ENCODE data around the gene ZFYVE21.
"Not testable (repeated sequence)": the region's sequence is repeated elsewhere in the genome, so short reads cannot be mapped to it uniquely, and the experiment has no call there.

Gene ZFYVE21

DNA sequence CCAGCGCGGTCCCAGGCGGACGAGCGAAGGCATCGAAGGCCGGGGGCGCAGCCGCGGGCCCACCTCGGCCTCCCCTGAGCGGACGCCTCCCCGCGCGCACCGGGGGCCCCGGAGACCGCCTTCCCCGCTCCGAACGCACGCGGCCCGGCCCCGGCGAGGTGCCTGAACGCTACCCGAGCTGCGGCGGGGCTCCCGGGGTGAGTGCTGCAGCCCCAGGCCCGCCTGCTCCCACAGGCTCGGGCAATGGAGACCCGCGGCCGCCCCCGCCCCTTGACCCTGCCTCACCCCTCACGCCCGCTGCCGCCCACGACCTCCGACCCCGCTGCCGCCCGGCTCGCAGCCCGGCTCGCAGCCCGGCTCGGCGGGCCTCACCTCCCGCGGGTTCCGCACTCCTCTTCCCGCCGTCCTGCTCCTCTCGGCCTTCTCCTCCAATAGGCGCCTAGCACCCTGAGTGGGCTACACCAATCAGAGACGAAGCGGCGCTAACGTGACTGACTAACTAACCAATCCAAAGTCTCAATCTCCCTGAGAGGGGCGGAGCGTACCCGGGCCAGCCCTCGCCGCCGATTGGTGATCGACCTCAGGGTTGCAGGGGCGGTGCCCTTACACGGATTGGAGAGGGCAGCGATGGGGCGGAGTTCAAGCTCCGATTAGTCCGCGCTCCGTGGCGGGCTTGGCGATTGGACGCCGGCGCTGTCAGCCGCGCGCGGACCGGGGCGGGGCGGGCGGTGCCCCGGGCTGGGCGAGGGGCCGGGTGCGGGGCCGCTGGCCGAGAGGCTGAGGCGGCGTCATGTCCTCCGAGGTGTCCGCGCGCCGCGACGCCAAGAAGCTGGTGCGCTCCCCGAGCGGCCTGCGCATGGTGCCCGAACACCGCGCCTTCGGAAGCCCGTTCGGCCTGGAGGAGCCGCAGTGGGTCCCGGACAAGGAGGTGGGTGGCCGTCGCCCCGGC is at the start of gene ZFYVE21, which contains the start of gene XRCC3:
TSS of gene ZFYVE21 (plus strand) at position 759 of the 949 bp plus-strand sequence. CDS start at position 791, 32 bp downstream.
TSS of gene XRCC3 (minus strand) at position 400 of the 949 bp plus-strand sequence. CDS start 4,364 bp downstream, outside the sequence.
- DNase-seq = peak; percentile 100

DNA sequence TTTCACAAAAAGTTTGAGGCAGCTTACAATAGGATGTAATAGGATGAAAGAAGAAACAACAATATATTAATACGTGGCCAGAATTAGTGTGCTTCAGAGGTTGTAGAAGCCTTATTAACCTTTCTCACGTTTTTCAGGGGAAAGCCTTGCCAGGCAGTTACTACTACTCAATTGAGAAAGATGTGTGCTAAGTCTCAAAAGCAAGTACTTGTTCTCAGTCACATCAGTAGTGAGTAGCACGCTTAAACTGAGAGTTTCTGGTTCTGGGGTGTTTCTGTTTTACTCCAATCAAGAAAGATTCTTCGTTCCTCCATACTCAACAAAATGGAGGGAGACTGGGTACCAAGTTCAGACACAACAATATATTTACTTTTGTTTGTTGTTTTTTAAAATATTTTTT is 47.9 kb upstream of the ZFYVE21 start:
- no peak for DNase-seq

DNA sequence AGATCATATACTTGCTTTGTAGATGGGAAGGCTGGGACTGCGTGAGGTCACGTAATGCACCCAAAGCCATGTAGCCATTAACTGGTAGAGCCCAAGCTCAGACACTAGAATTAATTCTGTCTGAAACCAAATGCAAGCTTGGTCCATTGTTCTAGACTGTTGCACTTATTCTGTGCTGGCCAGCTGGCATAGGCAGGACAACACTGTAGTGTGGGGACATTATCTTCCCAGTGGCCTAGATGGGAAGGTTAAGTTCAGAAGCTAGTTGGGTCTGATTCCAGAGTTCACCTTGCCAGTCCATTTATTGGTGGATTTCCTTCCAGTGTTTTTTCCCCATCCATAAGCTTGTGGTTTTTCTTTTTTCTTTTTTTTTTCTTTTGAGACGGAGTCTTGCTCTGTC is 47.5 kb upstream of the ZFYVE21 start:
- no peak for DNase-seq

DNA sequence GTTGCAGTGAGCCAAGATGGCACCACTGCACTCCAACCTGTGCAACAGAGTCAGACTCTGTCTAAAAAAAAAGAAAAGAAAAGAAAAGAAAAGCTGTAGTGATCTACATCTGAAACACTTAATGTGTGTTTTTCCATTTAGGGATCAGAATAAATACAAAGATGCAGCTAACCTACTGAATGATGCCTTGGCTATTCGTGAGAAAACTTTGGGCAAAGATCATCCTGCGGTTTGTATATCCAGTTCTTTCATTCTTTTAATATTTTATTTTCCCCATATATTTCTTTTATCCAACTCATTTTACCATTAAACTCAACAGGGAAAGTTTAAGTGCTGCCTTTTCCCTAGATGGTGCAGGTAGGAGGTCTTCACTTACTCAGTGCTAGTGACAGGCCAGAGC is 46.2 kb upstream of the ZFYVE21 start:
- no peak for DNase-seq

DNA sequence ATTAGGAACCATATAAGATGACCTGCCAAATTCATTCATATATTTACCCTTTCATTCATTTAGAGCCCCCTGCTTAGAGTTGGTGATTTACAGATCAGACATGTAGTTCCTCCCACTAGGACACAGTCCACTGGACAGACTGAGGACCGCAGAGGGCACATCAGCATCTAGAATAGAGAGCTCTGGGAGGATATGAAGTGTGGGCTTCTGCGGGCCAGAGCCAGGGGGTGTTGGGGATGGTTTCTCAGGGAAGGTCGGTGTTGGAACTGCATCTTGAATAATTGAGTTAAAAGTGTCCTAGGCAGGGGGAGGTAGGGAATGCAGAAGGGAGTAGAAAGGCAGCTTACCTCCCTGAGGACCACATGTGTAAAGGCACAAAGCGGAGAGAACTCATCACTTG is 43.7 kb upstream of the ZFYVE21 start:
- DNase-seq = no peak

DNA sequence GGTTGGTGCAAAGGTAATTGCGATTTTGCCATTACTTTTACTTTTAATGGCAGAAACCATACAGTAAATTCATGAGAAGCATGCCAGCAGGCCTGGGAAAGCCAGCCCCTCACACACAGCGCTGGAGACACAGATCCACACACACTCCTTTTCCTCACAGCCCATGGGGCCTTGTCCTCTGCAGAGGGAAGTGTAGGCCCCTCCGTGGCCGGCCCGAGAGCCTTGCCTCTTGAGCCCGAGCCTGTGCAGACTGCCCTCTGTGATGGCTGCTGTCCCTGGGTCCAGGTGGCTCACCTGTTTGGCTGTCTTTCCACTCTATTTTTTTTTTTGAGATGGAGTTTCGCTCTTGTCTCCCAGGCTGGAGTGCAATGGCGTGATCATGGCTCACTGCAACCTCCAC is 39.7 kb upstream of the ZFYVE21 start:
- DNase-seq = no peak

DNA sequence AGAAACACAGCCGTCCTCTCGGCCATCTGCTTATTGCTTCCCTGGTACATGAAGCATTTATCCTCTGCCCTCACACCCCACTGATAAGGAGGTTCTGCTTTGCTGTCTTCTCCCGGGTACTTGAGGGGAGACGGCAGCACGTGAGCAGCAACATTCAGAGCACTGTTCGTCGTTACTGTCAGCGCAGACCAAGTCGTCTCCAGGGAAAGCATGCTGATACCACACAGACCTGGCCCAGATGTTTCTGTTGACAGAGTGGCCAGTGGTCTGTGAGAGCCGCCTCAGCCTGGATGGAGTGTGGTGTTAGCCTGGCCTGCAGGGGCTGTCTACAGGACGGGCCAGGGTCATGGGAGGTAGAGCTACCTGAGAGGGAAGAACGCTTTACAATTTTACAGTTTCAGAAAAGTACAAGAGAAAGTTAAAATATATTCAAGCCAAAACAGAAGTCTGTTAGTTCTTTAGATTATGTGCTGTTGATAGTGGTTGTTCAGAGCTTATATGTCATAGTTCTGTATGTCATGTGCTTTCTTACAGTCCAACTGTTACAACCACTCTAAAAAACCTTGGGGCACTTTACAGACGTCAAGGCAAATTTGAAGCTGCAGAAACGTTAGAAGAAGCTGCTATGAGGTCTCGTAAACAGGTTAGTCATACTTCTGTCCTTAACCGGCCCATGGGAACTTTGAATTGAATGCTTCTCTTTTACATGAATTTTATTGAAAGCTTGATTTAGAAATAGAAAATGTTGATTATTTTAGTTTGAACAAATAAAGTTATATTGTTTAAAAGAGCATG is 38.5 kb upstream of the ZFYVE21 start:
- no peak for DNase-seq

DNA sequence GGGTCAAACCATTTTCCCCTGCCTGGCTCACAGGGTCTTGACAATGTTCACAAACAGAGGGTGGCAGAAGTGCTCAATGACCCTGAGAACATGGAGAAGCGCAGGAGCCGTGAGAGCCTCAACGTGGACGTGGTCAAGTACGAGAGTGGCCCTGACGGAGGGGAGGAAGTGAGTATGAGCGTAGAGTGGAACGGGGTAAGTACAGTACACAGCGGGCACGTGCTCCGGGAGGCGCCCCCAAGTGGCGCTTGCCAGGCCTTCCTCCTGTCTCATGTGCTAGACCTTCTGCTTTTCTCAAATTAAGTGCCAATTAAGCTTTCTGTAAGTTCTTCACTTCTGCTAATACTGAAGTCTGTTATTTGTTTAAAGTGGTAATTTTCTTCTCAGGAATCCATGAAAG is 36.3 kb upstream of the ZFYVE21 start:
- DNase-seq = peak; percentile 37

DNA sequence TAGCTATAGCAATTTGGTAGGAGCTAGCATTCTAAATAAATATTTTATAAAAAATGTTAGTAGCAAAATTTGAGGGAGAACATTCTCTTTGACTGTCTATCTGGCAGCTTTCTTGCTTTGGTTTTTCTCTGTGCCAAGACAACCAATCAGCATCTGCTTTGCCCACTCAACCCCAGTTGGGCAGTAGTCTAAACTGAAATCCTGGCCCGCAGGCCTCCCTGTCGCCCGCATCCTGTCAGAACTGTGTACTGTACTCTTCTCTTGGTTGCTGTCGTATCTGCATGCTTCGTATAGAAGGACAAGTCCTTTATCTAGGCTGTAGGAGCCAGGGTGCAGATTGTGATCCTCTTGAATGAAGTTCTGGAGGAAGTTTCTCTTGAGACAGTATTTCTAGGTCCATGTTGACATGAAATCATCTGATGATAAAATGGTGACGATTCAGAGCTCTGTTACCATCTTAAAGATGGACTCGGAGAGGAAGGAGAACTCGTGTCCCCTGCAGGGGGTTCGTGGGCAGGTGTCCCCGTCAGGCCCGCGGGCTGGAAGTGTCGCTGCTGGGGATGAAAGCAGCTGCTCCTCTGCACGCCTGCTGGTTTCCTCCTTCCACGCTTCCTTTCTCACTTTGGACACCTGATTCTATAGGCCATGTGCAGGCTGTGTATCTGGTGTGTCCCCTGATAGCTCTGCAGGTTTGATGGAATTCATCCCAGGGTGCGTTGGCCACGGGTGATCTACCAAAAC is 34.9 kb upstream of the ZFYVE21 start:
- DNase-seq = no peak

DNA sequence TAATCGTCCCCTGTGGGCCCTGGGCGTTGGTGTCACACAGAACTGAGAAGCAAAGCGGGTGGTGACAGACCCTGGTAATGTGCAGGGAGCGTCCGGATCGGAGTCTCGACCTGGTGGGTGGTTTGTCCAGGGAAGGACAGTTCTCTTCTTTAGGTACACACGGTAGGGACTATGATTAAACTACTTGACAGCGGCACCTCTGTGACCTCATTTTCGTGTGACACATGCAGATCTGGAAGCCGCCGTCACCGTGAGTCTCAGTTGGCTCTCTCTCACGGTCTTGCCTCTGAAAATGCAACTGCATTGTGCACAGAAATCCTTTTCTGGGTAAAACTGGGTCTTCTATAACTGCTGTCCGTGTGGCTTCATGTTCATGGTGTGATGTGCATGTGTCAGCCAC is 32.5 kb upstream of the ZFYVE21 start:
- no peak for DNase-seq

DNA sequence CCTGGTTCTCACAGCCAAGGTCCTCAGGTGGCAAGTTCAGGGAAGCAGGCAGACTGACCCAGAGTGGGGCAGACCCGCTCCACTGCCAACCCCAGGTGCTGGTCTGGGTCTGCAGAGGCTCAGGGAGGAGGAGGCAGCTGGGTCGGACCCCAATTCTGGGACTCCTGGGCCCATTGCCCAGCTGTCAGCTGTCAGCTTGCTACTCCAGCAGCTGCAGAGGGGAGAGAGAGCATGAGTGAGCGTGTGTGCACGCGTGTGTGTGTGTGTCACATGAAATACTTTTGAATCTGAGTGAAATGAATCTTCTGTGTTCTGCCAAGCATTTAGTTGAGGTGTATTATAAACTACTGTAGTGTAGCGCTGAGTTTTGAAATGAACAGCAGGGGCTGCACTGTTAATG is 31.1 kb upstream of the ZFYVE21 start:
- DNase-seq = no peak

DNA sequence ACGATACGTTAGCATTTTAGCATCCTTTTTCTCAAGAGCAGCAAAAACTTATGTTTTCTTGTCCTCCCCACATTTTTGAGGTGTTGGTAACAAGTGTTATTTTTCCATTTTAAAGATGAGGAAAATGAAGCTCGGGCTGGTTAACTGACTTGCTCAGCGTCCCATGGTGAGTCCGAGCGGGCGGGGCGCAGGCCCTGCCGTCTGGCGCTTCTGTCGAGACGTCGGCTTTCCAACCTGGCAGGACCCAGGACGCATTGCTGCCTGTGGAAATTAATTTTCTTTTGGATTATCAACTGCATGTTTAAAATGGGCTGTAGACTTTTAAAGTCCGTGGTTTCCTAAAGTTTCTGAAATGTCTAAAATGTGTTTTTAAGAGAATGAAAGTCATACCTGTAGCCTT is 30.7 kb upstream of the ZFYVE21 start:
- no peak for DNase-seq

DNA sequence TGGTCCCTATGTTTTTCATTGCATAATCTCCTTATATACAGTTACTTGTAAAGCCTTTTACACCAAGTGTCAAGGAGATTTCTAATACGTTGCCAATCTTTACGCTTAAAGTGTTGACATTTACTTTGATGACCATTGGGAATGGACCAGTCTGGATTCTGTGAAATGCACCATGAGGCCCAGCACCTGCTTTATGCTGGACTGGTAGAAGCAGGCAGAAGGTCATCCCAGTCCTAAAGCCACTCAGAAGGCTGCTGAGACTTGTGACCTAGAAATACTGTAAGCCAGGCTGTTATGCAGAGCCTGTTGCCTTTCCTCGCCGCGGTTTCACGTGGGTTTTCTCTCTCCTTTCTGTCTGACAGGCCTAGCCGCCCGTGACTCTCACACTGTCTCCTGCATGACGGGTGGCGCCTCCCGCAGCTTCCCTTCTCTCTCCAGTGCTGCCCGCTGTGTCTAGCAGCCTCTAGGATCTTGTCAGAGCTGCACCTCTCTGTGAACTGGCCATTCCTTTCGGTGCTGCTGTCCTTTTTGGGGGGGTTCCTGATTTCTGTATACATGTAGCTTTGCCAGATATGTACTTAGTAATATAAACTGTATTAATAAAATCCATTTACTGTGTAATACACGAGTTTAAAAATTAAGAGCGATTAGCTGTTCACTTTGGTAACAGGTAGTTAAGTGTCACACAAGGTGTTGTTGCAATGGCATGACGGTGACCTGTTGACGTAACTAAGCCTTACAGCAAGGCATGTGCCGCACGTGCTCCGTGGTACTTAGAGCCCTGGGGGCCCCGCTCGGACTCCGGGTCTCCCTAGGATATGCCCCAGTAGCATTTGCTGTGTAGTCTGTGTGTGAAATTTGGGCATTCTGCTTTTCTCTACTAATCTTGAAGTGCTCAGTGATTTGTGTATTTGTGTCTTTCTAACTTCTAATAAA is 30.1 kb upstream of the ZFYVE21 start:
- no peak for DNase-seq

DNA sequence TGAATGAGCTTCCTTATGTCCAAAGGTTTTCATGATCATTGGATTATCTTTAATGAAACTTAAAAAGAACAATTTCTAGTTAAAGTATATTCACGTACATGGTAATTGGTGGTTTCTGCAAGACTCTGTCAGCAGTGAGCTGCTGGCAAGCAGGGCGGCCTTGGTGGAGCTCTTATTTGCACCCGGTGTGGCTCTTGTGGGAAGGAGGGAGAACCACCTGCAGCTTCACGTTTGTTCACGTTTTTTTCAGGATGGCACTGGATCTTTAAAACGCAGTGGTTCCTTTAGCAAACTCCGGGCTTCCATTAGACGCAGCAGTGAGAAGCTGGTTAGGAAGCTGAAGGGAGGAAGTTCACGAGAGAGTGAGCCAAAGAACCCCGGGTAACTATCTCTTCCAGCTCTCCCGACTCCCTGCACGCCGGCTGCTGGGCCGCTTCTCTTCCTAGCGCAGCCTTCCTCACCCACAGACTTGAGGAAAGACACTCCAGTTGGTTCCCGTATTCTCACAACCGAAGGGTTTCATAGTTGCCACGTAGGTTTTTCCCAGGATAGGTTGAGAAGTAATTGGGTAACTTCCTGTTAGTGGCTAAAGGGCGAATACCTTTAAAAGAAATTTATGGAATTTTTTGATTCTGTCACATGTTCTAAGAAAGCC is 28.7 kb upstream of the ZFYVE21 start:
- DNase-seq = no peak

DNA sequence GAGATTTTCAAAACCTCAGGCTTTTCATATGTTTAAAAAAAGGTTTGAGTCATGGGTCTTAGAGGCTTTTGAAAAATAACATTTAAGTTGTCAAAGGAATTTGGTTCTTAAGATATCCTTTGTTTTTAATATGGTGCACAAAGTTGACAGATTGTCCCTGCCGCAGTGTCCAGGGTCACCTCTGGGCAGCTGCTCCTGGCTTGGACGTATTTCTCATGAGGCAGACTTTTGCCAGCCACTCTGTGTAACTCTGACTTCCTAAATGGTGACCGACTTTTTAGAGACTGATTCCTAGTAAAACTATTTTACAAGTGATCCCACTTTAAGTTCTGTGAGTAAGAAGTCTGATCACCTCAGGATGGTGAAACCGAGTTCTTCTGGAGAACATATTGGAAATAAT is 27.9 kb upstream of the ZFYVE21 start:
- DNase-seq = no peak

DNA sequence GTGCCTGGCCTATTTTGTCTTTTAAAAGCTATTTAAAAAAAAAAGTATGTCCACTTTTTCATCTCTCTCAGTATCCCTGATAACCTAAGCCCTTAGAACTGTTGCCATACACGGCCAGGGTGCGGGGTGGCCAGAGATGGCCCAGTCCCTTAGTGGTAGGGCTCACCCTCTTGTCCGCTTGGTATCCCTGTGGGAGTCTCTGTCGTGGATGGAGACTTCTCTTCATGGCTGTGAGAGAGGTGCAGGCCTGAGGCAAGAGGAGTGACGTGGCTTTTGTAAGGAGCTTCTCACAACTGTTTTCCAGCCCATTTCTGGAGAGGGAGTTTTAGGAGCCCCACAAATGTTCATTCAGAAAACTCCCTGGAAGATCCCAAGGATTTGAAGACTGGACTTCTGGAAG is 27.2 kb upstream of the ZFYVE21 start:
- DNase-seq = no peak

DNA sequence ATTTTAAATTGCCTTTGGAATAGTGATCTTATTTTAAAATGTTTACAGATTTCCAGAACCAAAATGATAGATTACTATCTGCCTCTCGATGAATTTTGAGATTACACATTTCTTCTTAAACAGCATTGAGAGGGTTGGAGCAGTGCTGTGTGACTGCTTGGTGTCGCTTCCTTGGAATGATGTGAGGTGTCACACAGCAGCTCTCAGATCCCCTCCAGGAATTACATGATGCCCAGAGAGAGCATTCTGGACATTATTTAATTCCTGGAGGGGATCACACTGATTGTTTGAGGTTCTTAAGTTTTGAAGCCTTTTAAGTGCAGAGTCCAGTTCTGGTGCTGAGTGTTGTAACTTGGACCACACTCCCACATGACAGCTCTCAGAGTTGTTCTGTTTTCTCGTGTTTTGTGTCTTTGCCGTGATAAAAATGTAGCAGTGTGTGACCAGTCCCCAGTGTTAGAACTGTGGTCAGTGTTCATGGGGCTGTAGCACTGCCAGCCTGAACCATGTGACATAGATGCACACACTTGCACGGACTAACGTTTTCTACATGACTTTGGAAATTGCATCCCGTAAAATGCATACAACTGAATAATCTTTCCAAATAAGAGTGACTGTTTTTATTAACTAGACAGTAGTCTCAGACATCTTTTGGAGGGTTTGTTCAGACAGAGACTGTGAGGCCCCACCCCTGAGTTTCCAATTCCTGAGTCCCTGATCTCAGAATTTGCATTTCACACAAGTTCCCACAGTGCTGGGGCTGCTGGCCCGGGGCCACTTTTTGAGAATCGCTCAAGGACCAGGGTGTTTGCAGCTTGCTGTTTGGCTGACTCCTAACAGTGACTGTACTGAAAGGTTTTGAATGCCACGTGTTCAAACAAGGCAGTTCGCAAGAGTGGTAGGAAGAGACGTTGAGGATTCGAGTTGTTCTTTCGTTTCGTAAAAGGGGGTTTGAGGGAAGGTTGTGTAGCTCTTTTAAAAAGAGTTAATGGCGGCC is 26.4 kb upstream of the ZFYVE21 start:
- DNase-seq = no peak

DNA sequence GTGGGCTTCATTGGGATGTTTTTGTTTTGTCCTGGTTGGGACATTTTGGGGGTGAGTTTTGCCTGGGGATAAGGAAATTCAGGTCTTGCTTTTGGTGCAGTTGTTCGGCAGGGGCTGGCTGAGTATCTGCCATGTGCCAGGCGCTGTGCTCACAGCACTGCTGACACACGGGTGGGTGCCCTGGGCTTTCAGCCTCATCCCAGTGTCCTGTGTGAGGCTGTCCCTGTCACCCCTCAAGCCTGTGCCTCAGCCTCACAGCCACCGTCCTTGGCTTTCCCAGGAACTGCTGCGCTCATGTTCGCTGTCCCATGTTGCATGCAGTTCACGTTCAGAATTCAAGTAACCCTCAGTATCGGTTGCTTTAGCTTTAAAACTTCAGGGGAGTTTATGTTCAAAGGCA is 25.3 kb upstream of the ZFYVE21 start:
- no peak for DNase-seq

DNA sequence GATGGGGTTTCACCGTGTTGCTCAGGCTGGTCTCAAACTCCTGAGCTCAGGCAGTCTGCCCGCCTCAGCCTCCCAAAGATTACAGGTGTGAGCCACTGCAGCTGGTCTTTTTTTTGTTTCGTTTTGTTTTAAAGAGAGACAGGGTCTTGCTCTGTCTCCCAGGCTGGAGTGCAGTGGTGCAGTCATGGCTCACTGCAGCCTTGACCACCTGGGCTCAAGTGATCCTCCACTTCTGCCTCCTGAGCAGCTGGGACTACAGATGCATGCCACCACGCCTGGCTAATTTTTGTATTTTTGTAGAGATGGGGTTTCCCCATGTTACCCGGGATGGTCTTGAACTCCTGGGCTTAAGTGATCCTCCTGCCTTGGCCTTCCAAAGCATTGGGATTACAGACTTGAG is 24.0 kb upstream of the ZFYVE21 start:
- not testable (repeated sequence) for DNase-seq

DNA sequence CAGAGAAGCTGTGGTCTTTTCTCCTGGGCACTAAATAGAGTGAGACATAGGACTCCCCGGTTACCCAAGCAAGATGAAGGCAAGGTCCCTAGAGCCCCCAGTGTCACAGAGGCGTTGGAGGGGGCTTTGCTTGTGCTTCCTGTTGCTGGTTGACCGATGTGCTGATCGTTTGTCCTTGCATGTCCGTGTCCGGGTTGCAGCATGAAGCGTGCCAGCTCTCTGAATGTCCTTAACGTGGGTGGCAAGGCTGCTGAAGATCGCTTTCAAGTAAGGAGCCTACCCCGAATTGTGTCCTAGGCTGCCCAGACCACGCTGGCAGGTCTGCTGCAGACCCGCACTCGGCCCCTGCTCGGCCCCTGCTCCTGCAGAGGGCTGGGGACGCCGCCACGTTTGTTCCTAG is 23.5 kb upstream of the ZFYVE21 start:
- DNase-seq = no peak

Data from CD4-positive, alpha-beta T cell treated with Interleukin-10 for 1 hour (primary cell).